Measurements from ENCODE around the gene ATP8B1.

GRCh38 chr18:57687970-57688369 is 115.1 kb downstream of the ATP8B1 start:
- no peak for TF ChIP-seq CTCF (conservative IDR thresholded peaks at IDR 0.05; ENCODE audit: low read length)
- no peak for TF ChIP-seq EZH2phosphoT487 (IDR thresholded peaks at IDR 0.05; ENCODE audit: borderline replicate concordance)

Data from Loucy (cell line).